ENCODE results near the gene MAG.
A peak's percentile ranks its signal among the peaks of the same experiment; 100 is the strongest.
"Not testable (repeated sequence)": the region's sequence is repeated elsewhere in the genome, so short reads cannot be mapped to it uniquely, and the experiment has no call there.

Gene MAG

DNA sequence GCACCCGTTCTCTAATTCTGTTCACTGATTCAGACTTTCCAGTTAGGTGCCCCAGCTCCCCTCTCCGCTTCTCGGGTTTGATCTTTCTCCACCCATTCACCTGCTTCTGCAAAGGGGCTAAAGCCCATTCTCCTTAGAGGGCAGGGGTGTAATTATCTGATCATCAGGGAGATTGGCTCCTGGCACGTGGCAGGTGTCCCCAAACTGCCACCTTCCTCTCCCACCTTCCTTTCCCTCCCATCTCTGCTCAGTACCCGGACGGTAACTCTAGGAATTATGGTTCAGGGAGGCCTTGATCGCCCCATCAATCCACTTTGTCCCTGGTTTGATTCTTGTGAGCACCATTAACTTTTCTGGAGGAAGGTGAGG, 56.0 kb downstream of the MAG start:
- DNase-seq = no peak

DNA sequence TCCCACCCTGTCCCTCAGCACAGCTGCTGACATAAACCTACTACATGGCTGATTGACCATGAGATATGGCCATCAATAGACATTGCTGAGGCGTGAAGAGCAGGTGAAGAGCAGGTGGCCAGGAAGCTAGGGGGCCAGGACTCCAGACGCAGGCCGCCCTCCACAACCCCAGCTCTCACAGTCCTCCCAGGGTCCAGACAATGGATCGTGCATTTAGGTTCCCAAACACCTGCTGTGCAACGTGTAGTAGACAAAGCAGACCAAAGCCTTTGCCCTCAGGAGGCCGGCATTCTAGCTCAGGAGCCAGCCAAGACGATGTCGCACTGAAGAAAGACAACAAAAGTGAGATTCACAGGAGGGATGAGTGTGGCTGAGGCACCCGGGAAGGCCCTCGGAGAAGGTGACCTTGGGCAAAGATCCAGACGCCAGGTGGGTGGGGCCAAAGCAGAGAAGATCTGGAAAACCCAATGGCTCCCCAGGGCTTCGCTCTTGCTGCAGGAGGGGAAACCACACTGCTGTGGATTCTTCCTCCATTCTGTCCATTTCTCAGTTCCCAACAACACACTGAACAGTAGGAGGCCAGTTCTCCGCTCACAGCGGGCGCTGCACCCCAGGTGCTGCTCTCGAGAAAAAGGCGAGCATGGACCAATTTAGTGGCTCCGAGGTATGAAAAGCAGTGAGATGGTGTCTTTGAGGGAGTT, 57.1 kb downstream of the MAG start:
- no peak for DNase-seq

DNA sequence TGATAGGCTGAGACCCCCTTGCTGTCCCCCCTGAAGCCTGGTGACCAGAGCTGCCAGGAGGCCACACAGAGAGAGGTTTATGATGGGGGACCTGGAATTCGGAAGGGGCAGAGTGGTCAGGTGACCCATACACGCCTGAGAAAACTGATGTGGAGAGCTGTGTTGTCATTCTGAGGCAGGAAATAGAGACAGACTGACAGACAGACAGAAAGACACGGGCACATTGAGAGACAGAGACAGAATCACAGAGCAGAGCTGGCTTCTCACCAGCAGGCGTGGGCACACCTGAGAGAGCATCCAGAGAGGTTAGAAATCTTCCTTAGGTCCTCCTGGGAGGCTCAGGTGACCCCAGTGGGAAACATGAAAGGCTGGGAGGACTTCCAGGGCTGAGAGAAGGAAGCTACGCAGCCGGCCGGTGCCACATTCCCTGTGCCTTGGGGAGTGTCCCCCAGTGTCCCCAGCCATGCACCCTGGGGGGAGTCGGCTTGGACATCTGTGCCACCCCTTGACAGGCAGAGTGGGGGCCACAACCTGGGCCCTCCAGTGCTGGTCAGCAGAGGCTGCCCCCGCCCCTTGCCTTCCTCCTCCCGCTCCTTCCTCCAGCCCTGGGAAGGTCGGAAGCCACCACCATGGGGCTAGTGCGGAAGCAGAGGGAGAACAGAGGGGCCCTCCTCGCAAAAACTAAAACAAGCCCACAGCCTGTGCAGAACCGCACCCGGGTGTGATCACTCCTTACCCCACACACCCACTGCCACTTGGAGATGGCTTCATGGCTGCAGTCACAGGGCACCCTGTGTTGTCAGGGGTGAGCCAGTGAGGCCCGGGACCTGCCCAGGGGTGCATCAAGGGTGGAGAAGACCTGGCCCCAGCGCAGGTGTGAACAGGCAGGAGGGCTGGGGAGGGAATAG, 57.9 kb downstream of the MAG start:
- DNase-seq = no peak

DNA sequence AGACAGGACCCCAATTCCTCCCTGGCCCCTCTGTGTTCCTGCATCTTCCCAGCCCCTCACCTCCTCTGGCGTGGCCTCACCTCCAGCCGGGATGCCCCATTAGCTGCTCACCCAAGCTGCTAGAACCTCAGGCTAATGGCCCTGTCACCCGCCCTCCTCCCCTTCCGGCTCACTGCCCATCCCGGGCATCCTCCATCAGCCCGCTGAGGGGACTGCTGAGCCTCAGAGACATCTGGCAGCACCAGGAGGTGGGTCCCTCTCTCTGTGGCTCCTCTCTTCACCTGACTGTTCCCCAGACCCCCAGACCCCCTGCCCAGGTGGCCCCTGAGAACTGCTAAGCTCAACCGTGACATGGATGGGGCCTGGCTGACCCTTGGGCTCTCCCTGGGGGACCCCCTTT, 58.6 kb downstream of the MAG start:
- DNase-seq = no peak

DNA sequence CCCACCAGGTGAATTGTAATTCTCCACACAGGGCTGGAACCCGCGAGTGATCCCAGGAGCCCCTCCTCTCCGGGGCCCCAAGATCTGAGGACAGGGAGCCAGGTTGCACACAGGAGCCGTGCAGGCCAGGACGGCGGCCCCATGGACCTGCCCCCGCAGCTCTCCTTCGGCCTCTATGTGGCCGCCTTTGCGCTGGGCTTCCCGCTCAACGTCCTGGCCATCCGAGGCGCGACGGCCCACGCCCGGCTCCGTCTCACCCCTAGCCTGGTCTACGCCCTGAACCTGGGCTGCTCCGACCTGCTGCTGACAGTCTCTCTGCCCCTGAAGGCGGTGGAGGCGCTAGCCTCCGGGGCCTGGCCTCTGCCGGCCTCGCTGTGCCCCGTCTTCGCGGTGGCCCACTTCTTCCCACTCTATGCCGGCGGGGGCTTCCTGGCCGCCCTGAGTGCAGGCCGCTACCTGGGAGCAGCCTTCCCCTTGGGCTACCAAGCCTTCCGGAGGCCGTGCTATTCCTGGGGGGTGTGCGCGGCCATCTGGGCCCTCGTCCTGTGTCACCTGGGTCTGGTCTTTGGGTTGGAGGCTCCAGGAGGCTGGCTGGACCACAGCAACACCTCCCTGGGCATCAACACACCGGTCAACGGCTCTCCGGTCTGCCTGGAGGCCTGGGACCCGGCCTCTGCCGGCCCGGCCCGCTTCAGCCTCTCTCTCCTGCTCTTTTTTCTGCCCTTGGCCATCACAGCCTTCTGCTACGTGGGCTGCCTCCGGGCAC, 59.6 kb downstream of the MAG start:
- no peak for DNase-seq

DNA sequence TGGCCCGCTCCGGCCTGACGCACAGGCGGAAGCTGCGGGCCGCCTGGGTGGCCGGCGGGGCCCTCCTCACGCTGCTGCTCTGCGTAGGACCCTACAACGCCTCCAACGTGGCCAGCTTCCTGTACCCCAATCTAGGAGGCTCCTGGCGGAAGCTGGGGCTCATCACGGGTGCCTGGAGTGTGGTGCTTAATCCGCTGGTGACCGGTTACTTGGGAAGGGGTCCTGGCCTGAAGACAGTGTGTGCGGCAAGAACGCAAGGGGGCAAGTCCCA, 60.2 kb downstream of the MAG start:
- no peak for DNase-seq

DNA sequence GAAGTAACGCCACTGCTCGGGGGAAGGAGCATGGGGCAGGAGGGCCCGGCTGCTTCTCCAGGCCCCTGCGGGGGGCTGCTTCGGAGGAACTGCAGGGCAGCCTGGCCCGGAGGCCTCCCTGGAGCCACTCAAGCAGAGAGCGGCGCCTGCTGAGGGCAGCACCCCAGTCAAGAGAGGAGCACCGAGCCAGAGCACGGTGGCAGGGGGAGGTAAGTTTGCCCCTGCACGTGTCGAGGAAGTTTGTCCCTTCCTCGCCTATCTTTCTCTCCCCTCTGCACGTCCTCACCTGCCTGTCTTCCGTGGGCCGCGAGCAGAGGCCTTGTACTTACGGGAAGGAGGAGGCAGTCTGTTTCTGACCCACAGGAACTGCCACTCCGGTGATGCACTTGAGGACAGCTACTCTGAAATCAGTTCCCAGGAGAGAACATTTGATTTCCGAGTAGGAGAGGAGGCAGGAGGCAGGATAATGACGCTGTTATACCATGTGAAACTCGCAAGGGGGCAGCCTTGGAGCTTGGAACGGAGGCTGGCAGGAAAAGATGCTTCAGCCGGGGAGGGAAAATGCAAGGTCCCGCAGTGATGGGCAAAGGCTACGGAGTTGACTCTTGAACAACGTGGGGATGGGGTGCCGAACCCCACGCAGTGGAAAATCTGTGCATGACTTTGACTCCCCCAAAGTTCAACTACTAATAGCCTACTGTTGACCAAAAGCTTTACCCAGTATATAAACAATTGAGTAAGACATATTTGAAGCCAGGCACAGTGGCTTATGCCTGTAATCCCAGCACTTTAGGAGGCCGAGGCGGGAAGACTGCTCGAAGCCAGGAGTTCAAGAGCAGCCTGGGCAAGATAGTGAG, 60.7 kb downstream of the MAG start:
- peak; percentile 78 for DNase-seq

DNA sequence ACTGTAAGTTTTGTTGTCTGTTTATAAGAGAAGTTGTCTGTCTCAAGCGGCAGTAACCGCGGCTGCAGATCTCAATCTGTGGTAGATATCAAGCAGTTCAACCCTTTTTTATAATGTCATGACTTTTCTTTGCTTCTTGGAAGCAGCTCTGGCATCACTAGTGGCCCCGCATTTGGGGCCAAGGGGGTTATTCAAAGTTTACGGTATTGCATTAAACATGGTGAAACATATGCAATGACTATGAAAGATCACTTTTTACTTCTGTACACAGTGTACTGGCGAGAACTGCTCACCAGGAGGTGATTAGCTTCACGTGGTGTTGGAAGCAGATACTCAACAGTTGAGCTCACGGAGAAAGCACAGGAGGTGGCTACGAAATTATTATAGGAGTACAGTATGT, 61.7 kb downstream of the MAG start:
- no peak for DNase-seq

DNA sequence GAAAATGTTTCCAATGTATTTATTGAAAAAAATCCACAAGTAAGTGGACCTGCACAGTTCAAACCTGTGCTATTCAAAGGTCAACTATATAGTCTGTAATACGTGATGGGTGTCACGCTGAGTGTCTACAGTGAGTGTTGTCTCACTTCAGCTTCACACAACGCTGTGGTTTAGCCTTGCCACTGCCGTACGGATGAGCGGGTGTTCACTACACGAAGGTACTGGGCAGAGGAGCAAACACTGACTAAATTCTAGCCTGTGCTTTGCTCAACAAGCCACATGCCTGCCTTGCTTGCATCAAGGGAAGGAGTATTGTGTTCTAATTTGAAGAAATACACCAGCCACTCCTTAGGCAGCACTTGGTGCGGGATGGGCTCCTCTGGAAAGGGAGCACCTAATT, 62.9 kb downstream of the MAG start:
- DNase-seq = no peak

DNA sequence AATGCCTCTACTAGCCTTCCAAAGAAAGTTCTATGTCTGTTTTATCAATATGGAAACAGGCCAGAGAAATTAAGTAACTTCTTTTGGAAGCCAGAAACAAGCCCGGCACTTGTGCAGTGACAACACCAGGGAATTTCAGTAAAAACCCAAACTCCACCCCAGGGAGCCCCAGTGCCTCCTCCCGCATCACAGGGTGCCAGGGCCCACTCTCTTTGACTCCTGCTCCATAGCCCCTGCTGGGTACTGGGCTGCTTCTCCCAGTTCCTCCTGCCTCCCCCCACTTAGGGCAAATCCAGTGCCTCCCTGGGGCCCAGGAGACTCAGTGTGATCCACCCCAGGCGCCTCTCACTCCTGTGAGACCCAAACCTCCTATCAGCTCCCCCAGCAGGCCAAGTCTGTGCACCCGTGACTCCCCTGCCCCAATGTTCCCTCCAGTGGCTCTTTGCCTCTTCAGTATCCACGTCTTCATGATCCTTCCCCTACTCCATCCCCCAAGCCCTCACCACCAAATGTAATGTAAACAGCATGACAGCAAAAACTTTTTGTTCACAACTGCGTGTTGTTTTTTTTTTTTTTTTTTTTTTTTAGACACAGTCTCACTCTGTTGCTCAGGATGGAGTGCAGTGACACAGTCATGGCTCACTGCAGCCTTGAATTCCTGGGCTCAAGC, 64.0 kb downstream of the MAG start:
- DNase-seq = no peak

DNA sequence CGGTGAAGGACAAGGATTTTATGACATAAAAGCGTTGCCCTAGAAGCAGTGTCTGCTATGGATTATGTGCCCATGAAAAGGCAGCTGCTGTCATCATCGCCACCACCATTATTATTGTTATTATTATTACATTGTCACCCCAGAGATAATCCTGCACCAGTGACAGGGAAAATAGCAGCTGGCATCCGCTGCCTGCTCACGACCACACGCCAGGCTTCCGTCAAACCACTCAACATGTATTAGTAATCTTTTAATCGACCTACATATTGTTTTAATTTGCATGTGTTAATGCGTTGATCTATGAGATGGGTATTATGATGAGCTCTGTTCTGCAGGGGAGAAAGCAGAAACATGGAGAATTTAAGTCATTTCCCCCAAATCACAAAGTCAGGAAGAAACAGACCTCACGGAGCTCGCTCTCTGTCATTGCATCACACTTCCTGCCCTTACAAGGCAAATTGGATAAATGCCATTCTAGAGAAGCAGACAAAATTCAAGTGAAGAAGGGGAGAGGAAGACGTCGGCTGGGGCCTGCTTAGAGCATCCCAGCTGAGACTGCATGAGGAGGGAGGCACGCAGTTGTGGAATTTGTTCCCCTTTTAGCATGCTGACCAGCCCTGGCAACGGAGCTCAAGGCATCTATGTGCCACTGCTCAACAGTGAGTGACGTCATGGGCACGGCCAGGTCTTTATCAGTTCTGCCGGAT, 66.1 kb downstream of the MAG start, which contains the start of gene FFAR3:
FFAR3 (plus strand) TSS at position 594 of the 707 bp plus-strand sequence. CDS start 431 bp downstream, outside the sequence.
- DNase-seq = no peak

DNA sequence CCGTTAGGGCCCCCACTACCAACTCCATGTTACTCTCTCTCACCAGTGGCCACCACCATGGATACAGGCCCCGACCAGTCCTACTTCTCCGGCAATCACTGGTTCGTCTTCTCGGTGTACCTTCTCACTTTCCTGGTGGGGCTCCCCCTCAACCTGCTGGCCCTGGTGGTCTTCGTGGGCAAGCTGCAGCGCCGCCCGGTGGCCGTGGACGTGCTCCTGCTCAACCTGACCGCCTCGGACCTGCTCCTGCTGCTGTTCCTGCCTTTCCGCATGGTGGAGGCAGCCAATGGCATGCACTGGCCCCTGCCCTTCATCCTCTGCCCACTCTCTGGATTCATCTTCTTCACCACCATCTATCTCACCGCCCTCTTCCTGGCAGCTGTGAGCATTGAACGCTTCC, 66.9 kb downstream of the MAG start:
- DNase-seq = not testable (repeated sequence)

DNA sequence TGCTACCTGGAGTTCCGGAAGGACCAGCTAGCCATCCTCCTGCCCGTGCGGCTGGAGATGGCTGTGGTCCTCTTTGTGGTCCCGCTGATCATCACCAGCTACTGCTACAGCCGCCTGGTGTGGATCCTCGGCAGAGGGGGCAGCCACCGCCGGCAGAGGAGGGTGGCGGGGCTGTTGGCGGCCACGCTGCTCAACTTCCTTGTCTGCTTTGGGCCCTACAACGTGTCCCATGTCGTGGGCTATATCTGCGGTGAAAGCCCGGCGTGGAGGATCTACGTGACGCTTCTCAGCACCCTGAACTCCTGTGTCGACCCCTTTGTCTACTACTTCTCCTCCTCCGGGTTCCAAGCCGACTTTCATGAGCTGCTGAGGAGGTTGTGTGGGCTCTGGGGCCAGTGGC, 67.4 kb downstream of the MAG start:
- not testable (repeated sequence) for DNase-seq

DNA sequence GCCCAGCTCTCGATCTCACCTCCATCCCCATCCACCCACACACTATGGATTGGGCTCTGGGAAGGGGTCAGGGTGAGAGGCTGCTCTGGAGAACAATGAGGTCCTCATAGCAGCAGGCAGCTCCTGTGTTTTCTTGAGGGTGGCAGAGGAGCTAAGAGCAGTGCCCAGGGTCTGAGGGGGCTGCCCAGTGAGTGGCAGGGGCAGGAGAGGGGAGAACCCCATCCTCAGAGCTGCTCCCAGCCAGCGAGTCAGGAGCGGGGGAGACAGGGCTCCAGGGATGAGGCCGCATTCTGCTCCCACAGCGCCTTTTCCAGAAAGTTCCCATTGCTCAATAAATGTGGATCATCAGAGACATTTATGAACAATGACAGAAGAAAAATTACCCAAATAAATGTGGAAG, 68.1 kb downstream of the MAG start:
- not testable (repeated sequence) for DNase-seq

DNA sequence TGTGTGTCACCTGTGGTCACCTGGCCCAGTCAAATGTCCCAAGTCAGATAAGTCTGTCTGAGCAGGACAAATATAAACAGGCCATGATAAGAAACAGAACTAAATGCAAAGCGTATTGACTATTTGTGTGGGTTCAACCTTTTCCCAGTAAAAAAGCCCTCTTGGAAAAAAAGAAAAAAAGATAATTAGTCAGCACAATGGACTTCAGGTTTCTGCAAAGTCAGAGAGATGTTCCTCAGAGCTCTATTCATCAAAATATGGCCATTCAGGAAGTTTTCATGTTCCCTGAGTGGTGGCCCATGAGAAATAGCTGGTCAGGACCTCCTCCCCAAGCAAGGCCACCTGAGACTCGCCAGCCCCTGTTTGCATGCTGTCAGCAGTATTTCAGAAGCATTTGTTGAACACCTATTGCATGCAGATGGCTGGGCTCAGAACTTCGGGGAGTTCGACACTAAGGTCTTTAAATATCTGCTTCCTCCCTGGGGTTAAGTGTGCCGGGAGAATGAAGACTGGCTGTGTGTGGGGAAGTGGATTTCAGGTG, 69.0 kb downstream of the MAG start:
- no peak for DNase-seq

DNA sequence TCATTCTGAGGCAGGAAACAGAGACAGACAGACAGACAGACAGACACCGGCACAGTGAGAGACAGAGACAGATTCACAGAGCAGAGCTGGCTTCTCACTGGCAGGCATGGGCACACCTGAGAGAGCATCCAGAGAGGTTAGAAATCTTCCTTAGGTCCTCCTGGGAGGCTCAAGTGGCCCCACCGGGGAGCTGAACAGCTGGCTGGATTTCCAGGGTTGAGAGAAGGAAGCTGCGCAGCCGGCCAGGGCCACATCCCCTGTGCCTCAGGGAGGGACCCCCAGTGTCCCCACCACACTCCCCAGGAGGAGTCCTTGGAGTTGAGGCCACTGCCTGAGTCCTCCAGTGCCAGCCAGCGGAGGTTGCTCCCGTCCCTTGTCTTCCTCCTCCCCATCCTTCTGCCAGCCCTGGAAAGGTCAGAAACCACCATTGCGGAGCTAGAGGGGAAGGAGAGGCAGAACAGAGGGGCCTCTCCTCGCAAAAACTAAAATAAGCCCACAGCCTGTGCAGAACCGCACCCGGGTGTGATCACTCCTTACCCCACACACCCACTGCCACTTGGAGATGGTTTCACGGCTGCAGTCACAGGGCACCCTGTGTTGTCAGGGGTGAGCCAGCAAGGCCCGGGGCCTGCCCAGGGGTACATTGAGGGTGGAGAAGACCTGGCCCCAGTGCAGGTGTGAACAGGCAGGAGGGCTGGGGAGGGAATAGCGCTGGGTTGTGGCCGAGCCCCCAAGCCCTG, 70.5 kb downstream of the MAG start:
- DNase-seq = no peak

DNA sequence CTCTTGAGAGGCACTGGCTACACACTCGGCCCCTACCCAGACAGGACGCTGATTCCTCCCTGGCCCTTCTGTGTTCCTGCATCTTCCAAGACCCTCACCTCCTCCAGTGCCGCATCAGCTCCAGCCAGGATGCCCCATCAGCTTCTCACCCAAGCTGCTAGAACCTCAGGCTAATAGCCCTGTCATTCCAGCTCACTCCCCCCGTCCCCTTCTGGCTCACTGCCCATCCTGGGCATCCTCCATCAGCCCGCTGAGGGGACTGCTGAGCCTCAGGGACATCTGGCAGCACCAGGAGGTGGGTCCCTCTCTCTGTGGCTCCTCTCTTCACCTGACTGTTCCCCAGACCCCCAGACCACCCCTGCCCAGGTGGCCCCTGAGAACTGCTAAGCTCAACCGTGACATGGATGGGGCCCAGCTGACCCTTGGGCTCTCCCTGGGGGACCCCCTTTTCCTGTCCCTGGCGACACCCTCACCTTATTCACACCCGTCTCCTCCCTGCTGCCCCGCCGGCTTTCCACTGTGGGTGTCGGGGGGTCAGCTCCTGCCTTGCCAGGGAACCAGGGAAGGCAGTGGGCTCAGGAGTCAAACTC, 71.1 kb downstream of the MAG start:
- DNase-seq = no peak

Measured in right forelimb (tissue), 1 donor.